22Rv1 (cell line): ENCODE measurements around the gene USH2A.

Source experiments
- H3K27ac ChIP-seq: fragments of 450-650 bp; 2 replicates; pipeline ENCODE4 v1.5.1; 2017
- ZFX ChIP-seq: fragments of 450-650 bp; IDR thresholded peaks from 2 replicates; pipeline ENCODE4 v1.6.1; 2017; ENCODE audit warnings: antibody characterized with exemption, borderline replicate concordance
- TF ChIP-seq, protein P1 (sequence below): fragments of 450-650 bp; IDR thresholded peaks from 2 replicates; pipeline ENCODE4 v1.5.1; 2017; ENCODE audit warnings: mild to moderate bottlenecking

The USH2A gene

DNA sequence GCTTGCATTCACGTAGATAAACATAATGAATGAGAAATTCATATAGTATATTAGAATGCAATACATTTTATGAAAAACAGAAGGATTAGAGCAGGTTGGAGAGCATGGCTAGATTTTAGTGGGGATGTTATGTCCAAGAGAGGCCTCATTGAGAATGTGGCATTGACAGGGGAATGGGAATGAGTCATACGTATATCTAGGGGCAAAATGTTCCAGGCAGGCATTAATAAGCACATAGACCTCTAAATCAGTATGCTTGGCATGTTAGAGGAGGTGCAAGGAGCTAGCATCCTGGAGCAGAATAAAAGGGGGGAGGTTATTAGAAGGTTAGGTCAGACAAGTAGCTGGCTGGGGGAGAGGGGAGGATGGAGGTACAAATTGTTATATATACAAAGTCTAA lies 93.0 kb downstream of the USH2A start:
- TF ChIP-seq, protein P1, sequence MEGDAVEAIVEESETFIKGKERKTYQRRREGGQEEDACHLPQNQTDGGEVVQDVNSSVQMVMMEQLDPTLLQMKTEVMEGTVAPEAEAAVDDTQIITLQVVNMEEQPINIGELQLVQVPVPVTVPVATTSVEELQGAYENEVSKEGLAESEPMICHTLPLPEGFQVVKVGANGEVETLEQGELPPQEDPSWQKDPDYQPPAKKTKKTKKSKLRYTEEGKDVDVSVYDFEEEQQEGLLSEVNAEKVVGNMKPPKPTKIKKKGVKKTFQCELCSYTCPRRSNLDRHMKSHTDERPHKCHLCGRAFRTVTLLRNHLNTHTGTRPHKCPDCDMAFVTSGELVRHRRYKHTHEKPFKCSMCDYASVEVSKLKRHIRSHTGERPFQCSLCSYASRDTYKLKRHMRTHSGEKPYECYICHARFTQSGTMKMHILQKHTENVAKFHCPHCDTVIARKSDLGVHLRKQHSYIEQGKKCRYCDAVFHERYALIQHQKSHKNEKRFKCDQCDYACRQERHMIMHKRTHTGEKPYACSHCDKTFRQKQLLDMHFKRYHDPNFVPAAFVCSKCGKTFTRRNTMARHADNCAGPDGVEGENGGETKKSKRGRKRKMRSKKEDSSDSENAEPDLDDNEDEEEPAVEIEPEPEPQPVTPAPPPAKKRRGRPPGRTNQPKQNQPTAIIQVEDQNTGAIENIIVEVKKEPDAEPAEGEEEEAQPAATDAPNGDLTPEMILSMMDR: no peak
- no peak for TF ChIP-seq ZFX
- no peak overlapping the region for H3K27ac ChIP-seq

DNA sequence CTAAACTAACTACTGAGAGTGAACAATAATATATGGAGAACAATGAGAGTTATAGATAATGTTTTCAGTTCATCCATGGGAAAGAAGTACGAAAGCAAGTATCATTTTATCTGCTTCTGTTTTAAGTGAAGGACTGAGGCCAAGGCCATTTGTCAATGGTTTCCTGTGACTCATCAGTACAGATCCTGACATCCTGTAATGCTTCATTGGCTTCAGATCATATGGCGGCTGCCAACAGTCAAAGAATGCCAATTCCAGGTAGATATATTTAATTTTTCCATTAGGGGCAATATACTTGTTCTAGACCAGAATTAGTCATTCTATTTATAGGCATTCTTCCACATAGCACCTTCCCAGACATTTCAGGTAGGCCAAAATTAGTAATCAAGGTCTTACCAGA lies 97.3 kb downstream of the USH2A start:
- no peak for TF ChIP-seq ZFX
- TF ChIP-seq, protein P1: no peak
- no peak overlapping the region for H3K27ac ChIP-seq

DNA sequence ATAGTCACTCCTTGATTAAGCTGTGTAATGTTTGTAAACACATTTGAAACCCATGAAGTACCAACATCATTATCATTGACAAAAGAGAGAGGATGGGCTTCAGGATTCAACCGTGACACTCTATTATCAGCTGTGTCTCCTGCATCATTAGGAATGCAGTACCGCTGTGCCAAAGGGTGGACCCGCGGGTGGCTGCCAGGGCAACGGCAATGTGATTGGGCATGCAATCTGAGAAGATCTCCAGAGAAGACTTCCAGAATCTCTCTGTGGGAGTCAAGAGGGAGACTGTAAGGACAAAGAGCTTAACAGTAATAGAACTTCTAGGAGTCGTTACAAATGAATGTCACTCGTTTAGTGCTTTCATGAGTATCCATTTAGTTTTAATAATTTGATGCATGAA lies 97.9 kb downstream of the USH2A start:
- TF ChIP-seq ZFX: no peak
- TF ChIP-seq, protein P1: no peak
- no peak overlapping the region for H3K27ac ChIP-seq

DNA sequence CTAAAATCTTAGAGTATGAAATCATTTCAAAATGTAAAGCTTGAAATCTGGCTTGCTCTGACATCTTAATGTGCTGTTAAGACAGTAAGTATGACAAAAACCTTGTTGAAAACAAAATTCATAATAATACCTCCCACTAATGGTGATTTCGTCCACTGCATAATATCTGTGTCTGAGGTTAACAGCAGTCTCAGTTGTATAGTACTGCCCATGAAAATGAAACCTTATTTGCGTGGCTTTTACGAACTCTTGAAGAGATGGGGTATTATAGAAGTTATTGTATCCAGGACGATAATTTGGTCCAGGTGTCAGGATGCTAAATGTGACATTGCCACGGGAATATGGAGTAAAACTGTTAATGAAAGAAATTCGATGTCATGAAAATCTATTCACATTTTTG lies 99.9 kb downstream of the USH2A start:
- H3K27ac ChIP-seq: no peak overlapping the region
- TF ChIP-seq ZFX: no peak

DNA sequence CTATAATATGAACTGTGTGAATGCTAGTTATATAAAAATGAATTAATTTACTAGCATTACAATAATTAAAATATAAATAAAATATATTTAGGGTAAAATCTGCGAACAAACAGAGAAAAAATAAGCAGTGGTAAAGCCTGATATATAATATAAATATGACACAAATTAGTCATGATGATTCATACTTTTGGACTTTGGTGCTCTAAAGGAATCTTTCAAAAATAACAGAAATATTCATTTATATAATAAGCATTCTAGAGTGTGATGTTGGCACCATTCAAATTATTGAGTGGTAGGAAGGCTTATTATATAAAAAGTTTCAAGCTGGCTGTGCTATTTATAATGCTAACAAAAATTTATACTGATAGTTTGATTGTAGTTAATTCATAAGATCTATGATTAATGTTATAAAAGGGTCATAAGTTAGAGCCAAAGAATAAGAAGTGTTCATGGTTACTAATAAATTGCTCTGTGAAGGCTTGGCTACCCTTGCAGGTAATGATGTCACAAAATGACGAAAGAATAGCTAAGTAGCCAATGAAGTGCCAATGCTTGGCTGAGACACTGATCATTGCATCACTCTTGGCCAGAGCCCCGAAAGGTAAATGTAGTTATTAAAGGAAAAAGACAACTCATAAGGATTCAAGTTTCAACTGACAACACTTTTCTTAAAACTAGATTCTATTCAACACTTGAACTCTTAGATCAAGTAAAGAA lies 108.7 kb downstream of the USH2A start:
- H3K27ac ChIP-seq: no peak overlapping the region
- TF ChIP-seq ZFX: no peak
- TF ChIP-seq, protein P1: no peak

DNA sequence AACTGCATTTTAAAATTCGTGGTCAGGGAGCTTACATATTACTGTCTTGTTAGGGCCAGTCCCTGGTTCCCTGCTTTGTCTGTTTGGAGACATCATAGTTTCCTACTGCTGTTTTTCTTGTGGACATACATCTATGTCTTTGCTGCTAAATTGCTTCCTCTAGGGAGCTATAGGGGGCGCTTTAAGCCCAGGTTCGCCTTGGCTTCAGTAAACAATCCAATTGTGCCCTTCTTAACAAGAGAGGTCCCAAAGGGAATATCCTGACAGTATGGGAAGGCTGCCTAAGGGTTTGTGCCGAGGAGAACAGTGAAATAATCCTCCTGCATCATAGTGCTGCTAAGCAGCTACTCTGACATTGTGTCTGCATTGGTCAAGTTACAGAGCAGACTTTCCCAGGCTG lies 112.5 kb downstream of the USH2A start:
- no peak overlapping the region for H3K27ac ChIP-seq
- no peak for TF ChIP-seq ZFX
- TF ChIP-seq, protein P1: peak; percentile 85

DNA sequence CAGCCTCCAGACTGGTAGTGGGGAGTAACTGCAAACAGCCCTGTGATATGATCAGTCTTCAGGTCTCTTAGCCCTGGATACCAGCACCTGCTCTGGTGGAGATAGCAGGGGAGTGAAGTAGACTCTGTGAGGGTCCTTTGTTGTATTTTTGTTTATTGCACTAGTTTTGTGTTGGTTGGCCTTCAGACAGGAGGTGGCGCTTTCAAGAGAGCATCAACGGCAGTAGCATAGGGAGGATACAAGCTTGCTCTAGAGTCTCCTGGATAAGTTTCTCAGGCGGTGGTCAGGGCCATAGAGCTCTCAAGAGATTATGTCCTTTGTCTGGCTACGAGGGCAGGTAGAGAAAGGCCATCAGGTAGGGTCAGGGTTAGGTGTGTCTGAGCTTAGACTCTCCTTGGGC lies 116.4 kb downstream of the USH2A start:
- TF ChIP-seq ZFX: no peak
- TF ChIP-seq, protein P1: no peak

DNA sequence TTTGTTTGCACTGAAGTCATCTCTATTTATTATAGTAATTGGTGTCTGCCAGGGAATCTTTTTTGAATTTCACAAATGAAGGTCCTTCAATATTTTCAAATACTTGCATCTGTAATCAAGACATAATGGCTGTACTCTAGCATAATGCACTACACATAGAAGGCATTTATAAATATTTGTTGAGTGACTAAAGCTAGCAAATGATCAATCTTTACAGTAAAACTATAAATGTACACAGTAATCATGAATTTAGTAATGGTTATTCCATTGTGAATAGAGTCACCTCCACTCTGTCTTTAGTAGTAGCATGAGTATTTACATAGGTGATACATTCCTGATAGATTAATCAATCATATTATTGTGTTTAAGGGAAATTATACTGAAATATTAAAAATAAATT lies 119.6 kb downstream of the USH2A start:
- H3K27ac ChIP-seq: no peak overlapping the region
- TF ChIP-seq, protein P1: no peak
- no peak for TF ChIP-seq ZFX

More for the DNA sequence above, 116.4 kb downstream of the USH2A start:
- no peak overlapping the region for H3K27ac ChIP-seq
